HCT116 (cell line): Measurements from ENCODE around the gene ADGRV1. TPM values are rescaled to one million over a fixed set of nuclear protein-coding genes. Genes with fewer than 3 reads are reported as not detected.

Source experiments
- ATAC-seq: fragments of 200-7000 bp; cut with Tn5 transposase; 2 replicates; pipeline ENCODE4 v1.9.1; 2020; ENCODE audit warnings: mild to moderate bottlenecking, moderate library complexity
- BruUV-seq: library from RNA; stranded (reverse); fragments of 400-500 nt; replicated peaks from 2 replicates; lab custom pipeline; 2021; lab: Mats Ljungman, UMichigan
- CTCF ChIA-PET: fragments of 300-600 bp; sonication (Branson Sonifier 250); formaldehyde crosslinking; loops from one replicate; lab custom pipeline; 2021; ENCODE audit warnings: antibody characterized with exemption; lab: Charles Lee
- POLR2A ChIA-PET: fragments of 300-600, 350-600 bp; sonication (Branson Sonifier 250); formaldehyde crosslinking; loops from one replicate; lab custom pipeline; 2021; ENCODE audit warnings: antibody characterized with exemption; lab: Charles Lee
- RAD21 ChIA-PET, 2 experiments: fragments of 300-600 bp; sonication (Branson Sonifier 250); formaldehyde crosslinking; loops; one replicate each; lab custom pipeline; 2023; ENCODE audit warnings: low total read pairs in 2 of 2; ENCODE audit not compliant: uncharacterized antibody in 2 of 2, unreplicated experiment in 2 of 2, low non-redundant PET in 1 of 2; lab: Charles Lee
- DNase-seq: peaks from one replicate; pipeline ENCODE4 v3.0.0-alpha.2; 2010; ENCODE audit warnings: low read depth, low spot score
- H2AFZ ChIP-seq: fragments of 200-600 bp; shearing (Covaris generic), sonication (generic); 2 replicates; pipeline ENCODE4 v1.6.1; 2017; ENCODE audit warnings: low read depth, mixed run types, mixed read lengths, antibody characterized with exemption, low read length; ENCODE audit not compliant: poor library complexity, severe bottlenecking
- H3K27ac ChIP-seq: 2 replicates; pipeline ENCODE4 v1.5.1; 2012; ENCODE audit warnings: low read depth, low read length
- H3K27me3 ChIP-seq: fragments of 200-600 bp; sonication (generic); 2 replicates; pipeline ENCODE4 v1.6.1; 2016; ENCODE audit warnings: mixed run types, low read length, mixed read lengths; ENCODE audit not compliant: insufficient read depth
- H3K36me3 ChIP-seq, 2 experiments: fragments of 200-500 bp in 1 of 2; fragments of 200-600 bp in 1 of 2; sonication (Bioruptor generic) in 1 of 2; sonication (generic) in 1 of 2; 2 replicates each; pipeline versions ENCODE4 v1.5.1 to v1.6.1; 2014 to 2016; ENCODE audit warnings: low read length in 2 of 2, inconsistent platforms in 1 of 2, mixed read lengths in 1 of 2, mixed run types in 1 of 2; ENCODE audit not compliant: insufficient read depth in 2 of 2, control insufficient read depth in 1 of 2
- H3K4me1 ChIP-seq, 2 experiments: fragments of 200-600 bp in 1 of 2; sonication (generic) in 1 of 2; 2 replicates each; pipeline versions ENCODE4 v1.5.1 to v1.6.1; 2012 to 2017; ENCODE audit warnings: low read length in 2 of 2, inconsistent platforms in 1 of 2, mild to moderate bottlenecking in 1 of 2, mixed read lengths in 1 of 2, mixed run types in 1 of 2, moderate library complexity in 1 of 2; ENCODE audit not compliant: insufficient read depth in 2 of 2, control insufficient read depth in 1 of 2
- H3K4me2 ChIP-seq: fragments of 200-600 bp; sonication (generic); 2 replicates; pipeline ENCODE4 v1.6.1; 2017; ENCODE audit warnings: mixed run types, low read length, mixed read lengths
- H3K4me3 ChIP-seq, 2 experiments: fragments of 200-600 bp in 1 of 2; sonication (generic) in 1 of 2; replicated peaks in 1 of 2; 2 replicates each; pipeline ENCODE4 v1.5.1; 2011 to 2016; ENCODE audit warnings: low read length in 2 of 2, control low read depth in 1 of 2, low read depth in 1 of 2, mild to moderate bottlenecking in 1 of 2, mixed read lengths in 1 of 2, mixed run types in 1 of 2
- H3K79me2 ChIP-seq: fragments of 200-600 bp; sonication (generic); 2 replicates; pipeline ENCODE4 v1.6.1; 2017; ENCODE audit warnings: mild to moderate bottlenecking, mixed run types, low read length, moderate library complexity, mixed read lengths; ENCODE audit not compliant: insufficient read depth
- H3K9ac ChIP-seq: fragments of 200-600 bp; sonication (generic); 2 replicates; pipeline ENCODE4 v1.6.1; 2016; ENCODE audit warnings: low read length, mixed read lengths
- H3K9me2 ChIP-seq: fragments of 200-600 bp; sonication (generic), shearing (Covaris generic); 2 replicates; pipeline ENCODE4 v1.6.1; 2017; ENCODE audit warnings: mixed run types, mild to moderate bottlenecking, moderate library complexity; ENCODE audit not compliant: insufficient read depth
- H3K9me3 ChIP-seq, 2 experiments: fragments of 200-500 bp in 1 of 2; fragments of 200-600 bp in 1 of 2; sonication (Bioruptor generic) in 1 of 2; sonication (generic) in 1 of 2; 2 replicates each; pipeline ENCODE4 v1.6.1; 2014 to 2017; ENCODE audit warnings: low read length in 2 of 2, mixed read lengths in 2 of 2, inconsistent platforms in 1 of 2, low read depth in 1 of 2, mild to moderate bottlenecking in 1 of 2, mixed run types in 1 of 2, moderate library complexity in 1 of 2; ENCODE audit not compliant: control insufficient read depth in 1 of 2, insufficient read depth in 1 of 2
- H4K20me1 ChIP-seq: fragments of 200-600 bp; sonication (generic), shearing (Covaris generic); 2 replicates; pipeline ENCODE4 v1.6.1; 2017; ENCODE audit warnings: mixed run types, mild to moderate bottlenecking, moderate library complexity; ENCODE audit not compliant: insufficient read depth
- ATF3 ChIP-seq: IDR thresholded peaks from 2 replicates; pipeline ENCODE4 v1.6.1; 2012
- CBX3 ChIP-seq: IDR thresholded peaks from 2 replicates; pipeline ENCODE4 v1.6.1; 2012; ENCODE audit warnings: low read depth
- CEBPB ChIP-seq: IDR thresholded peaks from 2 replicates; pipeline ENCODE4 v1.6.1; 2012; ENCODE audit warnings: low read depth
- CTCF ChIP-seq, 3 experiments: fragments of 200-600 bp in 1 of 3; sonication (generic) in 1 of 3; IDR thresholded peaks in 2 of 3; conservative IDR thresholded peaks in 1 of 3; 2 replicates each; pipeline ENCODE4 v1.5.1; 2012 to 2017; ENCODE audit warnings: low read depth in 2 of 3, low read length in 2 of 3, antibody characterized with exemption in 1 of 3, borderline replicate concordance in 1 of 3, control low read depth in 1 of 3, mild to moderate bottlenecking in 1 of 3, mixed read lengths in 1 of 3, mixed run types in 1 of 3, moderate library complexity in 1 of 3; ENCODE audit not compliant: insufficient read depth in 1 of 3
- EGR1 ChIP-seq: IDR thresholded peaks from 2 replicates; pipeline ENCODE4 v1.6.1; 2012; ENCODE audit warnings: low read depth
- EZH2 ChIP-seq: fragments of 200-600 bp; sonication (generic); IDR thresholded peaks from 2 replicates; pipeline ENCODE4 v1.6.1; 2017; ENCODE audit warnings: antibody characterized with exemption, mixed run types
- EZH2phosphoT487 ChIP-seq: fragments of 200-600 bp; IDR thresholded peaks from 2 replicates; pipeline ENCODE4 v1.6.1; 2018; ENCODE audit warnings: antibody characterized with exemption, borderline replicate concordance
- MAX ChIP-seq: IDR thresholded peaks from 2 replicates; pipeline ENCODE4 v1.6.1; 2012
- POLR2AphosphoS5 ChIP-seq: IDR thresholded peaks from 2 replicates; pipeline ENCODE4 v1.6.1; 2011; ENCODE audit warnings: mild to moderate bottlenecking, low read depth, low read length, moderate library complexity
- RAD21 ChIP-seq: IDR thresholded peaks from 2 replicates; pipeline ENCODE4 v1.6.1; 2012; ENCODE audit warnings: low read depth, mild to moderate bottlenecking
- REST ChIP-seq: IDR thresholded peaks from 2 replicates; pipeline ENCODE4 v1.6.1; 2012; ENCODE audit warnings: low read depth
- SIN3A ChIP-seq: IDR thresholded peaks from 2 replicates; pipeline ENCODE4 v1.6.1; 2012; ENCODE audit warnings: low read depth
- SP1 ChIP-seq: IDR thresholded peaks from 2 replicates; pipeline ENCODE4 v1.6.1; 2012; ENCODE audit warnings: low read depth
- SRF ChIP-seq: IDR thresholded peaks from 2 replicates; pipeline ENCODE4 v1.6.1; 2012; ENCODE audit warnings: low read depth
- TCF7L2 ChIP-seq: IDR thresholded peaks from 2 replicates; pipeline ENCODE4 v1.7.0; 2011; ENCODE audit warnings: borderline replicate concordance, inconsistent platforms; ENCODE audit not compliant: insufficient read depth, insufficient read length; ENCODE audit errors: extremely low read depth
- ZBTB33 ChIP-seq: IDR thresholded peaks from 2 replicates; pipeline ENCODE4 v1.6.1; 2011; ENCODE audit warnings: mild to moderate bottlenecking, low read length, moderate library complexity; ENCODE audit not compliant: insufficient replicate concordance; ENCODE audit errors: extremely low read depth
- ZFX ChIP-seq: fragments of 450-650 bp; IDR thresholded peaks from 2 replicates; pipeline ENCODE4 v1.6.1; 2017
- ZNF274 ChIP-seq: fragments of 200-500 bp; sonication (Bioruptor generic); IDR thresholded peaks from 2 replicates; pipeline ENCODE4 v1.6.1; 2014; ENCODE audit warnings: mild to moderate bottlenecking, low read depth, low read length, inconsistent platforms
- intact Hi-C: fragments of 100-400 bp; cut with micrococcal nuclease; formaldehyde crosslinking; loops from 2 replicates; pipeline ENCODE4 v1.10.0; 2022
- total RNA-seq: library from RNA; stranded (reverse); gene quantifications from one replicate; pipeline ENCODE4 v1.2.1, GENCODE V29; 2021; ENCODE audit not compliant: unreplicated experiment

Gene ADGRV1
- total RNA-seq, 1 experiment from 2014 or later: 6.0 TPM

- no peak for DNase-seq
- no peak overlapping the region for H3K4me2 ChIP-seq
- no peak overlapping the region for H3K27ac ChIP-seq
- ChIA-PET RAD21 (no interaction called here), CTCF (no interaction called here), POLR2A (no interaction called here)
- intact Hi-C loops: no loop called here
- BruUV-seq: no TSS peak
- H3K27me3 ChIP-seq: no peaks in the 10 kb centered on the region
- no peak overlapping the region for H3K4me3 ChIP-seq
- H2AFZ ChIP-seq: no peak overlapping the region
- H3K79me2 ChIP-seq: no peaks in the 10 kb centered on the region
- no peak overlapping the region for H3K9ac ChIP-seq
- TF ChIP-seq CEBPB: no peak
- no peak for TF ChIP-seq ZFX
- no peak for TF ChIP-seq EZH2
- no peak for TF ChIP-seq MAX
- no peak for TF ChIP-seq REST
- no peak for TF ChIP-seq CBX3
- TF ChIP-seq SIN3A: no peak
- TF ChIP-seq CTCF (IDR thresholded peaks at IDR 0.05 in 2 of 3, conservative IDR thresholded peaks at IDR 0.05 in 1 of 3; ENCODE audit: borderline replicate concordance in 1 of 3, insufficient read depth in 1 of 3, low read depth in 2 of 3, low read length in 2 of 3): no peak
- TF ChIP-seq ATF3: no peak
- TF ChIP-seq EGR1: no peak
- TF ChIP-seq ZBTB33: no peak
- no peak for TF ChIP-seq EZH2phosphoT487
- TF ChIP-seq SRF: no peak
- no peak for TF ChIP-seq ZNF274
- no peak for TF ChIP-seq TCF7L2
- no peak for TF ChIP-seq SP1
- TF ChIP-seq RAD21: no peak
- no peak for TF ChIP-seq POLR2AphosphoS5
- H3K9me2 ChIP-seq: no peaks in the 10 kb centered on the region
- H3K36me3 ChIP-seq: no peaks in the 10 kb centered on the region
- no peaks in the 10 kb centered on the region for H4K20me1 ChIP-seq
- H3K9me3 ChIP-seq: no peaks in the 10 kb centered on the region
- no peaks in the 10 kb centered on the region for H3K4me1 ChIP-seq
- no peak for ATAC-seq
Observed at GRCh38 chr5:91031402-91031752, 472.8 kb downstream of the ADGRV1 start.
